Stomach smooth muscle (tissue), 2 donors: Measurements from ENCODE around the gene SGPP1.
"Not testable (repeated sequence)": the region's sequence is repeated elsewhere in the genome, so short reads cannot be mapped to it uniquely, and the experiment has no call there.

ENCODE experiments used
- H3K27ac ChIP-seq: one replicate; pipeline ENCODE4 v1.7.0; 2013; ENCODE audit warnings: mild to moderate bottlenecking, low read length, inconsistent platforms
- H3K27me3 ChIP-seq, 2 donors: one replicate each; pipeline ENCODE4 v1.7.0; 2013; ENCODE audit warnings: low read length in 2 of 2; ENCODE audit not compliant: insufficient read depth in 2 of 2, control insufficient read depth in 1 of 2
- H3K36me3 ChIP-seq, 2 donors: one replicate each; pipeline ENCODE4 v1.7.0; 2013; ENCODE audit warnings: low read length in 2 of 2; ENCODE audit not compliant: control insufficient read depth in 2 of 2, insufficient read depth in 2 of 2
- H3K4me1 ChIP-seq: one replicate; pipeline ENCODE4 v1.7.0; 2013; ENCODE audit warnings: low read length; ENCODE audit not compliant: control insufficient read depth, insufficient read depth
- H3K4me3 ChIP-seq, 2 donors: one replicate each; pipeline ENCODE4 v1.7.0; 2013; ENCODE audit warnings: low read length in 2 of 2
- H3K9ac ChIP-seq, 2 donors: one replicate each; pipeline ENCODE4 v1.7.0; 2013; ENCODE audit warnings: low read length in 2 of 2, mild to moderate bottlenecking in 1 of 2
- H3K9me3 ChIP-seq, 2 donors: one replicate each; pipeline ENCODE4 v1.7.0; 2013; ENCODE audit warnings: low read length in 2 of 2; ENCODE audit not compliant: control insufficient read depth in 2 of 2
- donor health status: healthy.
- donor health status: Pancreatic carcinoma.

The SGPP1 gene

GRCh38 chr14:63725786-63726460, 1.9 kb downstream of the SGPP1 start:
- Histone ChIP-seq H3K9me3 (no peaks in the 10 kb centered on the region), H3K4me1 (peaks cover 4% of the 10 kb centered on the region), H3K27me3 (no peaks in the 10 kb centered on the region), H3K9ac (peak overlapping the region in 1 of 2 donors; percentile 92), H3K4me3 (peak overlapping the region; percentile 9 to 23), H3K36me3 (no peaks in the 10 kb centered on the region), H3K27ac (no peak overlapping the region)

GRCh38 chr14:63717702-63718101, 10.2 kb downstream of the SGPP1 start:
- H3K27me3 ChIP-seq = no peaks in the 10 kb centered on the region
- no peaks in the 10 kb centered on the region for H3K4me1 ChIP-seq
- peaks cover 0 to 10% of the 10 kb centered on the region in 2 donors for H3K9me3 ChIP-seq
- H3K4me3 ChIP-seq = no peak overlapping the region
- H3K36me3 ChIP-seq = peaks cover 0 to 5% of the 10 kb centered on the region in 2 donors
- no peak overlapping the region for H3K27ac ChIP-seq
- H3K9ac ChIP-seq = no peak overlapping the region

- H3K9ac ChIP-seq = no peak overlapping the region
- H3K4me1 ChIP-seq = no peaks in the 10 kb centered on the region
- H3K9me3 ChIP-seq = peaks cover 0 to 10% of the 10 kb centered on the region in 2 donors
- no peaks in the 10 kb centered on the region for H3K27me3 ChIP-seq
- peaks cover 0 to 3% of the 10 kb centered on the region in 2 donors for H3K36me3 ChIP-seq
- no peak overlapping the region for H3K27ac ChIP-seq
- H3K4me3 ChIP-seq = no peak overlapping the region
These were observed 12.5 kb downstream of the SGPP1 start for GRCh38 chr14:63715360-63715759.

- Histone ChIP-seq H3K27ac (no peak overlapping the region), H3K4me1 (peaks cover 2% of the 10 kb centered on the region), H3K4me3 (no peak overlapping the region), H3K27me3 (no peaks in the 10 kb centered on the region), H3K9ac (no peak overlapping the region), H3K36me3 (peaks cover 0 to 3% of the 10 kb centered on the region in 2 donors), H3K9me3 (peaks cover 0 to 10% of the 10 kb centered on the region in 2 donors)
These were observed 14.1 kb downstream of the SGPP1 start for GRCh38 chr14:63713764-63714163.

- Histone ChIP-seq H3K27ac (no peak overlapping the region), H3K36me3 (peaks cover 0 to 3% of the 10 kb centered on the region in 2 donors), H3K9ac (no peak overlapping the region), H3K9me3 (peaks cover 0 to 10% of the 10 kb centered on the region in 2 donors), H3K27me3 (no peaks in the 10 kb centered on the region), H3K4me3 (no peak overlapping the region), H3K4me1 (peaks cover 2% of the 10 kb centered on the region)
These were observed 14.8 kb downstream of the SGPP1 start for GRCh38 chr14:63713058-63713457.

- Histone ChIP-seq H3K9me3 (peaks cover 0 to under 1% of the 10 kb centered on the region in 2 donors), H3K4me1 (peaks cover 2% of the 10 kb centered on the region), H3K27ac (no peak overlapping the region), H3K4me3 (no peak overlapping the region), H3K36me3 (peaks cover 0 to 3% of the 10 kb centered on the region in 2 donors), H3K27me3 (no peaks in the 10 kb centered on the region), H3K9ac (no peak overlapping the region)
These were observed 15.7 kb downstream of the SGPP1 start for GRCh38 chr14:63712123-63712522.

GRCh38 chr14:63710497-63710896, 17.4 kb downstream of the SGPP1 start:
- Histone ChIP-seq H3K36me3 (peaks cover 0 to 3% of the 10 kb centered on the region in 2 donors), H3K27ac (no peak overlapping the region), H3K9ac (no peak overlapping the region), H3K9me3 (no peaks in the 10 kb centered on the region), H3K4me3 (no peak overlapping the region), H3K4me1 (peaks cover 2% of the 10 kb centered on the region), H3K27me3 (no peaks in the 10 kb centered on the region)

GRCh38 chr14:63709589-63709988, 18.3 kb downstream of the SGPP1 start:
- Histone ChIP-seq H3K9me3 (no peaks in the 10 kb centered on the region), H3K4me1 (peaks cover 2% of the 10 kb centered on the region), H3K4me3 (no peak overlapping the region), H3K27me3 (no peaks in the 10 kb centered on the region), H3K9ac (no peak overlapping the region), H3K27ac (no peak overlapping the region), H3K36me3 (peaks cover 0 to 3% of the 10 kb centered on the region in 2 donors)

GRCh38 chr14:63707216-63707615, 20.6 kb downstream of the SGPP1 start:
- Histone ChIP-seq H3K9ac (no peak overlapping the region), H3K9me3 (no peaks in the 10 kb centered on the region), H3K4me3 (no peak overlapping the region), H3K4me1 (peaks cover 2% of the 10 kb centered on the region), H3K27me3 (no peaks in the 10 kb centered on the region), H3K27ac (no peak overlapping the region), H3K36me3 (no peaks in the 10 kb centered on the region)

GRCh38 chr14:63705561-63706070, 22.2 kb downstream of the SGPP1 start:
- Histone ChIP-seq H3K4me3 (no peak overlapping the region), H3K9me3 (no peaks in the 10 kb centered on the region), H3K27ac (no peak overlapping the region), H3K9ac (no peak overlapping the region), H3K36me3 (no peaks in the 10 kb centered on the region), H3K27me3 (no peaks in the 10 kb centered on the region), H3K4me1 (peaks cover 2% of the 10 kb centered on the region)

GRCh38 chr14:63702530-63702929, 25.3 kb downstream of the SGPP1 start:
- not testable (repeated sequence) for H3K36me3 ChIP-seq, H3K9ac ChIP-seq, H3K4me3 ChIP-seq, H3K27ac ChIP-seq, H3K4me1 ChIP-seq, H3K27me3 ChIP-seq, H3K9me3 ChIP-seq
